HG03439 (cell line): ENCODE data around the gene GRAMD1B.
"Not testable (repeated sequence)": the region's sequence is repeated elsewhere in the genome, so short reads cannot be mapped to it uniquely, and the experiment has no call there.

Source experiments
- ATAC-seq: cut with Tn5 transposase; IDR thresholded peaks from one replicate; pipeline ENCODE4 v1.9.1; 2021; ENCODE audit warnings: mild to moderate bottlenecking, moderate library complexity; ENCODE audit not compliant: unreplicated experiment

The GRAMD1B gene

DNA sequence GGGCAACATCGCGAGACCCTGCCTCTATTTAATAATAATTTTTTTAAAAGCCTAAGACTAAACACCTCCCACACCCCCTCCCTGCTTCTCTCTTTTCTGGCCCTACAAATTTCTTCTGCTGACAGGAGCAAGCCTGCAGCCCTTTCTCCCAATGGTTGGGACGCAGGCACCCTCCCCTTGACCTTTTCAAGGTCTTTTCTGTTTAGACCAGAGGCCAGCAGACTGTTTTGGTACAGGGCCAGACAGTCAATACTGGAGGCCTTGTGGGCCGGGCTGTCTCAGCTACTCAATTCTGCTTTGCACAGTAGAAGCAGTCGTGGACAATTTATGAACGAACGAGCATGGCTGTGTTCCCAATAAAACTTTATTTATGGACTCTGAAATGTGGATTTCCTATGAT lies 132.1 kb downstream of the GRAMD1B start:
- ATAC-seq: no peak

DNA sequence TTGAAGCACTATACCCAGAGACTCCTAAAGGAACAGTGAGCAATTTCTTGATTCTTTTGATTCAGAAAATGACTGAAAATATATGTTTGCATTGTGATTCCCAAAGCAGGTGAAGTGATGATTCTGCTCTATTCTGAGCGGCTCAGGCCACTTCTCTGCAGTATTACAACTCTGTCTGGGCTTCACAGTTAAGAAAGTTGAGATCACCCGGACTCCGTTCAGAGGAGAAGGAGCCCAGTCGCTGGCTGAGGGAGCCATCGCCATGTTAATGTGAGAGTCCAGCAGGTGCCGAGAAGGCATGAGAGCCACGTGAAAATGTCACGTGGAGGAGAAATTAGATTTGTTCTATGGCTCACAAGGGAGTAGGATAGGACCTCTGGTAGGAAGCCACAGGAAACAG lies 132.8 kb downstream of the GRAMD1B start:
- ATAC-seq: no peak

DNA sequence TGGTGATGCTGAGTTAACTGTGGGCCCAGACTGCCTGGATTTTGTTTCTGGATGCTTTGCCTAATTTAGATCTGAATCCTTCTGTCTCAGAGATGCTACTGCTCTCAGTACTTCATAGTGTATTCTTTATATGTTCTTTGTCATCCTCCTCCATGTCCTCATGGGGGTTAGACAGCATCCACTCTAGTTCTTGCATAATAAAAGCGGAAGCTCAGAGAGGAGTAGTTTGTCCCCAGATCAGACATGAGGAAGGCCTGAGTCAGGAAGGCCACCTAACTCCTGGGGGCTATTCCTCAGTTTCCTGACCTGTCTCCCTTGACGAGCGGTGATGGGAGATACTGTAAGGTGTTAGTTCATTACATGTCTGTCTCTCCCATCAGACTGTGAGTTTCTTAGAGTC lies 134.2 kb downstream of the GRAMD1B start:
- no peak for ATAC-seq

DNA sequence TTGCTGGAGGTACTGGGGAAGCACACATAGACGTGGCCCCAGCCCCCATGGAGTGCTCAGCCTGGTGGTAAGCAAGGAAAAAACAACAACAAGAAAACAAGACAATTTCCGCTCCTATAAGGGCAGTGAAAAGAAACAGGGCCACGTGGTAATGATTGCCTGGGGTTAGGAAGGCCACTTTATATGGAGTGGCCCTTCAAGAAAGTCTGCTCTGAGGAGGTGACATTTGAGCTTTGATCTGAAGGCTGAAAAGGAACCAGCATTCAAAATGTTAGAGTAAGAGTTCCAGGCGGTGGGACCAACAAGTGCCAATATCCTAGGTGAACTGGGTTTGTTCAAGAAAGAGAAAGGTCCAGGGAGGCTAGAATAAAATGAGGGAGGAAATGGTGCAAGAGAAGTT lies 136.8 kb downstream of the GRAMD1B start:
- ATAC-seq: no peak

DNA sequence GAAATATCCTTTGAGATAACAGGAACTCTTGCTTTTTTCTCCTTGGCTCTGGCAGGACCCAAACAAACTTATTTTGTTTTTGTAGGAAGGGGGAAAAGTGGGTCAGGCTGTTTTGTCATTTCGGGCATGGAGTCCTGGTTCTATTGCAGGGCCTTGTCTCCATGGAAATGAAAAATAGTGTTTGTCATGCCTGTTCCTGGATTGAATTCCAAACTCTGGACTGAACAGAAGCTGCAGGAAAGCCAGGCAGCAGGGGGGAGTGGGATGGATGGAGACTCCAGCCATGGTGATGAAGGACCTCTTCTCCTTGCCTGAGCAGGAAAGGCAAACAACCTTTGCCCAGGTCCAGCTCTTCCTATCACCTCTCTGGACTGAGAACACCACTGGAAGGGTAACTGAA lies 137.4 kb downstream of the GRAMD1B start:
- no peak for ATAC-seq

DNA sequence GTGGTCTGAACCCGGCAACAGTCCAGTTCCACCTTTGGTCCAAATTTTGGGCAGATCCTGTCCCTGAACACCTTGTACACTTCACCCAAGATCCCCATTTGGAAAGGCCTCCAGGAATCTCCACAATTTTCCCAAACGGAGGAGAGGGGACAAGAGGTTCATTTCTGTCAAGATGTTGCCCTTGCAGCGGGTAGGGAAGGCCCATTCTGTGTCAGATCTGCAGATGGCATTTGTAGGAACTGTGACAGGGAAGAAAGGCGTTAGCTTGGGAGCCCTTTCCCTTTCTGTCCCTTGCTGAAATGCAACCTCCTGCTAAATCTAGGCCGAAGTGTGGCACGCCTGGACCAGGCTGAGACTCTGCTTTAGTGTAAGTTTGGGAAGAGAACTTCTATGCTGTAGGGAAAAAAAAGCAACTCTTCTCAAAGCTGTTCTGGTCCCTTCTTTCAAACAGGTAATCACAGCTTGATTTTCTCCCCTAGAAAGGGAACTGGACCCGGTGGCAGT lies 138.3 kb downstream of the GRAMD1B start:
- no peak for ATAC-seq

DNA sequence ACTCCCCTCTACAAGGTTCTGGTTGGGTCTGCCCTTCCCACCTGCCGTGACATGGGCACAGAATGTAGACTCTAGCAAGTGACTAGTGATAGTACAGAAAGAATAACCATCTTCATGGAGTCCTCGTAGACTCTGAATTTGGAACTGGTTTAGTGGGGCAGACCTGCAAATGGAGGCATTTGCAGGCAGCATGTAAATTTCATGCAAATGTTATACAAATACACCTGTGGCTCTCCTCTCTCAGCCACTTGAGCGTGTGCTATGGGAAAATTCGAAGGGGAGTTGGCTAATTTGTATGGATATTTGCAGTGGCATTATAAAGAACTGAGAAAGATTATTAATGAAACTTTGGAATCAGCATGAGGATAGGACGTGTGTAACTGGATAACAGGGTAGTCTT lies 139.3 kb downstream of the GRAMD1B start:
- no peak for ATAC-seq

DNA sequence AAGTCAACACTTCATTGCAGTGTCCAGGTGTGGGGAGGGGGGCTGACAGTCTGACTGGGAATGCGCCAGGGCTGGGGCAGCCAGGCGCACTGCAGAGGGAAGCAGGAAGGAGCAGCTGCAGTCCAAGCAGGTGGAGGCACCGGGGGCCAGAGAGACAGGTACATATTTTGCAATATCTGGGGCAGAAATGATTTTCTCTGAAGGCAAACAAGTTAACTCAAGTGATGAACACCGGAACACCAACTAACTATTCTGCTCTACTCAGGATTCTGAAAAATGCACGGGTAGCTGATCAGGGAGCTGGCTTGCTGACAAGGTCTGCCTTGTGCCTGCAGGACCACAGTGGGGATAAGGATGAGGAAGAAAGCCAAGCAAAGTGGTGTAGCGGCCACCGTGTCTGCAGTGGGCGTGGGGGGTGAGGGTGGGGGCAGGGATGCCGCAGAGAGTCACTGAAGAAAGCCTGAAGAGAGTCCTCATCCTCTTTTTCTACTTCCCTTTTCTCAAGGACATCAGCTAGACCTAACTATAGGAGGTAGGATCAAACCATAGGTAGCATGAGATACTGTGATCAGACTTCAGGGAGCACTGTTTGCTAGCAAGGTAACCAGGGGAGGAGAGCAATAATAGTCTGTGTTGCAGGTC lies 141.0 kb downstream of the GRAMD1B start:
- ATAC-seq: no peak

DNA sequence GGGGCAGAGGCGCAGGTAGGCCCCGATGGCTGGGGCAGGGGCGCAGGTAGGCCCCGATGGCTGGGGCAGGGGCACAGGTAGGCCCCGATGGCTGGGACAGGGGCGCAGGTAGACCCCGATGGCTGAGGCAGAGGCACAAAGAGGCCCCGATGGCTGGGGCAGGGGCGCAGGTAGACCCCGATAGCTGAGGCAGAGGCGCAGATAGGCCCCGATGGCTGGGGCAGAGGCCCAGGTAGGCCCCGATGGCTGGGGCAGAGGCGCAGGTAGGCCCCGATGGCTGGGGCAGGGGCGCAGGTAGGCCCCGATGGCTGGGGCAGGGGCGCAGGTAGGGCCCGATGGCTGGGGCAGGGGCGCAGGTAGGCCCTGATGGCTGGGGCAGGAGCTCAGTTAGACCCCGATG lies 142.7 kb downstream of the GRAMD1B start:
- ATAC-seq: not testable (repeated sequence)

DNA sequence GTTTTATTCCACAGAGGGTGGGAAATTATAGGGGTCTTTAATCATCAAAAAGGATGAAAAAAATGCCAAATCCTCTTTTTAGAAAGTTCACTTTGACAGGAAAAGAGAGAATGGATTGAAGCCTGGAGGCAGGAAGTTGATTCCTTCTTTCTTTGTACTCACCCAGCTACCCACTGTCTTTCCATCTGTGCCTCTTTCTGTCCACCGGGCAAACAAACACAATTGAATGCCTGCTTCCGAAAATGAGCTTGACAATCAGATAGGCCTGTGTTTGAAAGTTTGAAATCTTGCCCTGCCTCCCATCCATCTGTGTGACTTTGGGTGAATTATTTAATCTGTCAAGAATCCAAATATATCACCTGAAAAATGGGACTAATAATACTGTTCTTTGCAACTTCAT lies 143.2 kb downstream of the GRAMD1B start:
- no peak for ATAC-seq

DNA sequence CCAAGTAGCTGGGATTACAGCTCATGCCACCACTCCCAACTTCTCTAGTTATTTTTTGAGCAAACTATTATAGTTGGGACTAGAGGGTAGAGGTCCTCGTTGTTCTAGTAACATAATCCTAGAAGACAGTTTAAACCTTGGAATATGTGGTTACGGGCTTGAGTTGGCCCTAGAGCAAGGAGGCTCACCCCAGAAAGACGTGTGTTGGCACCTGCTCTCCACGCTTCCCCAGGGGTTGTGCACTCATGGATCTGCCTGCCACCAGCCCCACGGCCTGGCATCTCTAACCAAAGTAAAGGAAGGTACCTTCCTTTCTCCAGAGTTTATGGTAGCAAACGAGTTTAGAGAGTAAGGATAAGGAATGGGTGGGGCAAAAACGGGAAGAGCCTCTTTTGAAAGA lies 145.4 kb downstream of the GRAMD1B start:
- ATAC-seq: no peak

DNA sequence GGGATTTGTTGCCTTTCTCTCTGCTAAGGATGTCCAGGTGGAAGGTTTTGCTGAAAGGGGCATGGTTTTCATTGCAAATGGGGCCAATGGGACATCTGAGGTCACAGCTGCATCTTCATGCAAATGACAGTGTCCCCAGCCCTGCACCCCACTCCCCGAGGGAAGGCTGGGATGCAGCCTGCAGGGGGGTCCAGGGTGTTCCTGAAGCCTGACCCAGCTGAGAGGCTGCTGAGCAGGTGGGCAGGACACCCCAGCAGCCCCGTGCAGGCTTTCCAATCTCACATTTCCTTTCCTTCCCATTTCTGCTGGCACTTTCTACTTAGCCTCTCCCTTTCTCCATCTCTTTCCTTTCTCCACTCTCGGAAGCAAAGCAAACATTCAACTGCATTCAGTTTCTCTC lies 146.0 kb downstream of the GRAMD1B start:
- ATAC-seq: no peak

DNA sequence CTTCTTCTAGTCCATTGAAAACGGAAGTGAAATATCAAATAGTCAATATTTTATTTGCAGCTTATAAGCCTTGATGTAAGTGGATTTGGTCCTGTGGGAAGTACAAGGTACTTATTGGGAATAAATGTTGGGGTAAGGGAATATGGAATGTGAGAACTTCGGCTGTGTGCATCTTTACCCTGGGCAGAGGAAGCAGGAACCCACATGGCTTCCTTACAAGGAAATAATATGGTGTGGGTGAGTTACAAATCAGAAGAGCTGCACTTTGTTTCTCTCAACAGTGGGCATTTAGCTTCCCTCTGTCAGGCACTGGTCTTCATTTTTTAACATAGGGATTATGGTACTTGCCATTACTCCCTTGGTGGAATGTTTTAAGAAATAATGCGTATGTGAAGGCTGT lies 146.4 kb downstream of the GRAMD1B start:
- ATAC-seq: no peak

DNA sequence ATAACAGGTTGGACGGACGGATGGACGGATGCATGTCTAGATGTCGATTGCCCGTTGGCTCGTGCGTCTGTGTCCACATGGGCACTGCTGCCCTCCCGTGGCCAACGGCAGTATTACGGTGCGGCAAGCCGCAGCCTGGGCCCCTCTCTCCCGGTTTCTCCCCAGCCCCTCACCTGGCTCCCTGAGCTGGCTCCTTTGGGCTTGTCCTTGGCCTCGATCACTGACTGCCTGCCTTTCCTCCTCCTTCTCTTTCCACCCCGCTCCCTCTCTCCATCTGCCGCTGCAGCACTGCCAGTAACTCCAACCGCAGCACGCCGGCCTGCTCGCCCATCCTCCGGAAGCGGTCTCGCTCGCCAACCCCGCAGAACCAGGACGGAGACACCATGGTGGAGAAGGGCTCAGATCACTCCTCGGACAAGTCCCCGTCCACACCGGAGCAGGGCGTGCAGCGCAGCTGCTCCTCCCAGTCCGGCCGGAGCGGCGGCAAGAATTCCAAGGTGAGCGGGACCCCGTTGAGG lies 147.1 kb downstream of the GRAMD1B start:
- ATAC-seq: peak; percentile 71

DNA sequence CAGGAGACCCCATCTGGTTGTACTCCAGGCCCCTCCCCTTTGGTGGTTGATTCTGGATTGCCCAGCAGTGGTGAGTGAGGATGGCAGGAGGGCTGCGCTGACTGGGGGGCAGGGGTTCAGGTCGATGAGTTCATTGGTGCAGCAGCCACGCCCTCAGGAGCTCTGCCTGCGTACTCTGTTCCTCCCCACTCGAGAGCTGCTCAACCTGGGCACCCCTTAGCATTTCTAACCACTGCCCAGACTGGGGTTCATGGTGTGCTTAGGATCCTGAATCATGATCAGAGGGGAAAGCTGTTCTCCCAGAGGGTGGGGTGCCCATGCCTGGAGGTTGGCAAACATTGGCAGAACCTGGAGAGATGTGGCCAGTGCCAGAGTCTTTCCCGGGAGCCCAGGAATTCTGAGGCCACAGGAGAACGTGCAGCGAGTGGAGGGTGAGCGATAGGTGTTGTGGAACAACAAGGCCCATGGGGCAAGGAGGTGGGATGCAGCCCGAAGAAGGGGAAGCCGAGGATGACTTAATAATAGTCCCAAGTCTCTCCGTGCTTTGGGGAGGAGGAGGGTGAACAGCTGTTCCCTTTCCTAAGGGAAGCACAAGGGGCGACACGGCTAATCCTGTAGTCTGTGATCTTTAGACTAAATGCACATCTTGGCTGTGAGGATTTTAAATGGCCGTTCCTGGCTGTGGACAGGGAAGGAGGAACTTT lies 148.9 kb downstream of the GRAMD1B start:
- ATAC-seq: no peak

DNA sequence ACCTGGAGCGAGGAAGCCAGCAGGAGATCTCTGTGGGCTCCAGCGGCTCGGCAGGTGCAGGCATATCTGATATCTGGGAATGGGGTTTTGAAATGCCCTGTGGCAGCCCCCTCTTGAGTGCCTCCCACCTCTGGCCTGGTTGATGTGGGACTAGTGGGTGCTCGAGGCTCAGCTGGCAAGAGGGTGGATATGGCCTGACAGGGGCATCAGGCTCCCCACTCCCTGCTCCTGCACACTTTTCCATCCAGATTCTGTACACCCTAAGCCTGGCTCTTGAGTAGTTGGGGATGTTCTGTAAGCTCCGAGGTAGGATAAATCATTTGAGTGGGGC lies 149.4 kb downstream of the GRAMD1B start:
- no peak for ATAC-seq

DNA sequence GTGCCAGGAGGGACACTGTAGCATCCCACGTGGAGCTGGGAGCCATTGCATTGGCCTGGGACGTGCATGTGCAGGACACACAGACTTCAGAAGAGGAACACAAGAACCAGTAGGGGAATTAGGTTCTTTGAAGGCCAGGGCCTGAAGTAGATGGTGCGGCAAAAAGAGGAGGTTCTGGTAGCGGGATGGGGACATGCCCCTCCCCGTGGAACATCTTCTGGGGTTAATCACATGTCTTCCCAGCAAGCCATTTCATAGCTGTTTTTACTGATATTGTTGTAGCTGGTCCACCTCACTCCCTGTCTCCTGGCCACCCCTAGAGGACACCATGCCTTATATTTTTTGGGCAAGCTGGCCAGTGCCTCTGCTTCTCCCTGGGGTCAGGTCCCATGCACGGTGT lies 150.1 kb downstream of the GRAMD1B start:
- ATAC-seq: no peak

DNA sequence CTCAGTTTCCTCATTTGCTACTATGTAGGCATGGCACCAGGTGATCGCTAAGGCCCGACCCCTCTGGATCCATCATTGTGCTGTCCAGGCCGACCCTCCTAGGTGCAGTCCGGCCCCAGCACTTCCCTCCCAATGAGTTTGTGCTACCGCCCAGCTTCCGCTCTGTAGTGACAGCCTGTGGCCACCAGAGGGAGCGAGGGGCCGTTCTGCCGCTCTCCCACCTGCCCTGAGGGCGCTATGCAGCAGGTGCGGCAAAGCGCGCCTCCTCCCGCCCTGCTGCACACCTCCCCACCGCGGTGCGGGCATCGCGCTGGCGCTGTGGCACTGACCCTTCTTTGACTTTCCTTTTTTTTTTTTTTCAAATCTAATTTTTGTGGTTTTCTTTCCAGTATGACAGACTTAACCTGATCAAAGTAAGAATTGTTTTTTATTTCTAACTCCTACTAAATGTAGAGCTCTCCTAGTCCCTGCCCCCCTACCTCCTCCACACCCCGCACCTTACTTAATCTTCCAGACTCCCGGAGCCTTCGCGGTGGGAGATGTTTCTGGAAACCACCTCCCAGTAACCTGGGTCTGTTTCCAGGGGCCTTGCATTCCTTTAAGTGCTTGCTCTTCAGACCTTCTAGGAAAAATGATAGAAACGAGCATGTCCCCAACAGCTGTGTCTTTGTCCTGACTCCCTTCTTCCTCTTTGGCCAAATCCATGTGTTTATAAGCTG lies 150.6 kb downstream of the GRAMD1B start:
- peak; percentile 66 for ATAC-seq

DNA sequence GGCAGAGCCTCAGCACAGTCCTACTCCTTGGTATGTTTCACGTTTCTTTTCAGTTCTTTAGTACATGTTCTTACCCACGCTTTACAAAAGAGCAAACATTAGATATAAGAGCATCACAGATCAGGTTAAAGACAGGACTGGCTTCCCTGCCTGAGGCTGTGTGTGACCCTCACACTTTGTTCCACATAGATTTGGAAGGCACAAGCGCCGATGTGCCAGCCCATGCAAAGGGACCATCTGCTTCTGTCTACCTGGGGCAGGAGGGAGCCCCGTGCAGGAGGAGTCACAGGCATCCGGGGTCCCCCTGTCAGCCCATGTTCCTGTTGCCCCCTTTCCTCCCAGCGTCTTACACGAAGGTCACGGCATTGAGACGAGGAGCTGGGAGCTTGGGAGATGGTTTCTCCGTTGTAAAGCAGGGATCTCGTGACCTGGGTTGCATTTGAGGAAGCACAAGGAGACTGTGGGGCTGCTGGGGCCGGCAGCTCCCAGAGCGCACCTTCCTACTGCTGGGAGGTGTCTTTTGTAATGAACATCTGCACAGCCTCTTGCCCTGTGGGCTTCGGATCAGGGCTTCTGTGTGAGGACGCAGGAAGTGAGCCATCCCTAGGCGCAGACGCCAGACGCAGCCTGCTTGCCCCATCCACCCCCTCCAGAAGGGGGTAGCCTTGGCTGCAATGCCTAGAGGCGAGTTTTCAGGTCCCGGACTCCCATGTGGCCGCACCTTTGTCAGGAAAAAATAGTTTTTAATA lies 151.8 kb downstream of the GRAMD1B start:
- no peak for ATAC-seq

DNA sequence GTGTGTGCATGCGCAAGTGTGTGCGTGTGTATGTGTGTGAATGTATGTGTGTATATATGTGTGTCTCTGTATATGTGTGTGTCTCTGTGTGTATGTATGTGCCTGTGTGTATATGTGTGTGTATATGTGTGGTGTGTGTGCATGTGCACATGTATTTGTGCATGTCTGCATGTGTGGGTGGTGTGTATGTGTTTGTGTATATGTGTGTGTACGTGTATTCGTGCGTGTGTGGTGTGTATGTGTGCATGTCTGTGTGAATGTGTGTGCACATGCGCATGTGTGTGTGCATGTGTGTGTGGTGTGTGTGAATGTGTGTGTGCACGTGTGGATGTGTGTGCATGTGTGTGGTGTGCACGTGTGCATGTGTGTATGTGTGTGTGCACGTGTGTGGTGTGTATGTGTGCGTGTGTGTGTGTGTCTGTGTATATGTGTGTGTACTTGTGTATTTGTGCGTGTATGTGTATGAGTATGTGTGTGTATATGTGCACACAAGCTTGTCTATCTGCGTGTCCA lies 153.0 kb downstream of the GRAMD1B start:
- no peak for ATAC-seq

DNA sequence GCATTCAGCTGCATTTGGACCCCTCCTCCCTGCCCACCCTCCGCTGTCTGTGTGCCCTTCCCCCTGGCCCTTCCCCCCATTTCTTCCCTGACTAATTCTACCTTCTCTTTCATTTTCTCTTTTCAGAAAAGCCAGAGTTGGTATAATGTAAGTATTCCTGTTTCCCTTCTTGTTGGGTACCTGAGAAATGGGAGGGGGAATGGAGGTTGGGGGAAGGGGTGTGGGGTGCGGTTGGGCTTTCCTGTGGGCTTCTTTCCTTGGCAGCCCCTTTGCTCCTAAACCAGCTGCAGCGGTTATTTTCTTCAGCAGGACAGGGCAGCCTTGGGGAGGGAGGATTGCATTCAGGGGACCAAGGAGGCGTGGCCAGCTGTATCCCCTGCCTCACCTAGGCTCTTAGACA lies 154.1 kb downstream of the GRAMD1B start:
- ATAC-seq: no peak
